ENCODE measurements around the gene RBP4.
"Not testable (repeated sequence)": the region's sequence is repeated elsewhere in the genome, so short reads cannot be mapped to it uniquely, and the experiment has no call there.

RBP4 gene

GRCh38 chr10:93566435-93567276, 34.4 kb downstream of the RBP4 start, which contains the start of gene FFAR4:
TSS of gene FFAR4 (plus strand) at chr10:93566665. CDS start at chr10:93566721, 56 bp downstream.
- no peak for DNase-seq (ENCODE audit: low read depth)

GRCh38 chr10:93565446-93565845, 35.6 kb downstream of the RBP4 start:
- DNase-seq (ENCODE audit: low read depth), result no peak

GRCh38 chr10:93560541-93560940, 40.5 kb downstream of the RBP4 start:
- DNase-seq (ENCODE audit: low read depth), result no peak

GRCh38 chr10:93559490-93559889, 41.5 kb downstream of the RBP4 start:
- no peak for DNase-seq (ENCODE audit: low read depth)

GRCh38 chr10:93554760-93555432, 46.1 kb downstream of the RBP4 start:
- no peak for DNase-seq (ENCODE audit: low read depth)

GRCh38 chr10:93554316-93554663, 46.7 kb downstream of the RBP4 start:
- DNase-seq (ENCODE audit: low read depth), result no peak

GRCh38 chr10:93553482-93554315, 47.3 kb downstream of the RBP4 start:
- DNase-seq (ENCODE audit: low read depth), result no peak

- no peak for DNase-seq (ENCODE audit: low read depth)
Measured at GRCh38 chr10:93552780-93553179, 48.3 kb downstream of the RBP4 start.

- no peak for DNase-seq (ENCODE audit: low read depth)
Measured at GRCh38 chr10:93550606-93551005, 50.4 kb downstream of the RBP4 start.

GRCh38 chr10:93548376-93549071, 52.5 kb downstream of the RBP4 start:
- no peak for DNase-seq (ENCODE audit: low read depth)

- DNase-seq (ENCODE audit: low read depth), result no peak
Measured at GRCh38 chr10:93547522-93547921, 53.5 kb downstream of the RBP4 start.

- DNase-seq (ENCODE audit: low read depth), result not testable (repeated sequence)
Measured at GRCh38 chr10:93546995-93547394, 54.0 kb downstream of the RBP4 start.

GRCh38 chr10:93542358-93542791, 58.7 kb downstream of the RBP4 start:
- DNase-seq (ENCODE audit: low read depth), result no peak

Measured in T-helper 22 cell (primary cell).